ENCODE measurements around the gene SEPSECS.

DNA sequence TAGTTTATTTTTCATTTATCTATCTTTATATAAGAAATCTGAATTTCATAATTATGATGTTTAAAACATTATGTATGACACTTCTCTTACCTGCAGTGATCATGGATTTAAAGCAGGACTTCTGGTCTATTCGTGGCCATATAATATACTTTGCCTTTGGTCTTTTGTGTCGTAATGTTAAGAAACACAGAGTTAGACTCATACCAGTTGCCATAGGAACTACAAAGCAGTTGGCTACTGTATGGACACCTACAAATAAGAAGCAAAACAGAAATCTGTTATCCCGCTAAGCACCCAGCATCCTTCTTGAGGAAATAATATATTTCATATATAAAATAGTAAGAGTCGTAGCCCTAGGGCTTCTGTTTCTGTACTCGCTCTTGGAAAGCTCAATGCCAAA lies 4.3 kb downstream of the SEPSECS start:
- TF ChIP-seq, protein P1, sequence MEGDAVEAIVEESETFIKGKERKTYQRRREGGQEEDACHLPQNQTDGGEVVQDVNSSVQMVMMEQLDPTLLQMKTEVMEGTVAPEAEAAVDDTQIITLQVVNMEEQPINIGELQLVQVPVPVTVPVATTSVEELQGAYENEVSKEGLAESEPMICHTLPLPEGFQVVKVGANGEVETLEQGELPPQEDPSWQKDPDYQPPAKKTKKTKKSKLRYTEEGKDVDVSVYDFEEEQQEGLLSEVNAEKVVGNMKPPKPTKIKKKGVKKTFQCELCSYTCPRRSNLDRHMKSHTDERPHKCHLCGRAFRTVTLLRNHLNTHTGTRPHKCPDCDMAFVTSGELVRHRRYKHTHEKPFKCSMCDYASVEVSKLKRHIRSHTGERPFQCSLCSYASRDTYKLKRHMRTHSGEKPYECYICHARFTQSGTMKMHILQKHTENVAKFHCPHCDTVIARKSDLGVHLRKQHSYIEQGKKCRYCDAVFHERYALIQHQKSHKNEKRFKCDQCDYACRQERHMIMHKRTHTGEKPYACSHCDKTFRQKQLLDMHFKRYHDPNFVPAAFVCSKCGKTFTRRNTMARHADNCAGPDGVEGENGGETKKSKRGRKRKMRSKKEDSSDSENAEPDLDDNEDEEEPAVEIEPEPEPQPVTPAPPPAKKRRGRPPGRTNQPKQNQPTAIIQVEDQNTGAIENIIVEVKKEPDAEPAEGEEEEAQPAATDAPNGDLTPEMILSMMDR (IDR thresholded peaks at IDR 0.05) = no peak
- TF ChIP-seq POLR2A (IDR thresholded peaks at IDR 0.05) = no peak
